Measurements from ENCODE around the gene MAGOH. TPM values are rescaled to one million over a fixed set of nuclear protein-coding genes. Genes with fewer than 3 reads are reported as not detected.

Gene MAGOH
- total and polyA plus RNA-seq, 9 of the 15 experiments (the other 6 are each of a cell fraction or from before 2014, with no cell fraction given): 102 to 342 (median 135) TPM

DNA sequence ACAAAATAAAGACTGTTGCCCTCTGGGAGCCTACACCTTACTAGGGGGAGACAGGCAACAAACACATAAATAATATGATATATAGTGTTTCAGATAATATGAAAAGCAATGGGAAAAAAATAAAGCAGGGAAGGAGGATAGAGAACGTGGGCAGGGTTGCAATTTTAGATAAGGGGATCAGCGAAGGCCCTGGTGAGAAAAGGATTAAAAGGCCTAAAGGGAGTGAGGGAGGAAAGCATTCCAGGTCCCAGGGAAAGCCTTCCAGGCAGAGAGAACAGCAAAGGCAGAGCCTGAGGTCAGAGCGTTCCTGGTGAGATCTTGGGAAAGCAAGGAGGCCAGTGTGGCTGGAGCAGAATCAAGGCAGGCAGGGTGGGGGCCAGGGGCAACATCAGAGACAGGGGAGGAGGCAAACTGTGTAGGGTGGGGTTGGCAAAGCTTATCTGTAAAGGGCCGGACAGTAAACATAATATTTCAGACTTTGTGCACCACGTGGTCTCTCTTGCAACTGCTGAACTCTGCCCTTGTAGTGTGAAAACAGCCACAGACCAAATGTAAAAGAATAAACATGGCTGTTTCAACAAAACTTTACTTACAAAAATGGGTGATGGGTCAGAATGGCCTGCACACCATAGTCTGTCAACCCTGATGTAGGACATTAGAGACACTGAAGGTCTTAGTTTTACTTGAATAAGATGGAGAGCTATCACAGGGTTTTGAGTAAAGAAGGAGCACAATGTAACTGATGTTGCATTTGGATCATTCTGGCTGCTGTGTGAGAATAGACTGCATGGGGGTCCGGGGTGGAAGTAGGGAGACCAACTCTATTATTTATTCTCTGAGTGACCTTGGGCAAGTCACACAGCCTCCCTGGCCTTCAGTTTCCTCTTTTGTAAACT, 55.0 kb downstream of the MAGOH start (continued):
- TF ChIP-seq RBM34 (IDR thresholded peaks at IDR 0.05; ENCODE audit: borderline replicate concordance, insufficient read depth, low read length) (no peak), ZNF311 (CRISPR knock-in tag; IDR thresholded peaks at IDR 0.05) (no peak), CTBP1 (IDR thresholded peaks at IDR 0.05; ENCODE audit: borderline replicate concordance) (peak; percentile 52; the same call in 1 of the 2 replicates), TCF7 (IDR thresholded peaks at IDR 0.05; ENCODE audit: borderline replicate concordance) (no peak), U2AF2 (optimal IDR thresholded peaks at IDR 0.05; ENCODE audit: low read depth, low read length) (no peak), FOXM1 (IDR thresholded peaks at IDR 0.05; ENCODE audit: low read depth) (0 out of 2 replicates have a peak, but pooled peaks have one; percentile 48), FOXM1 (CRISPR knock-in tag; IDR thresholded peaks at IDR 0.05; ENCODE audit: low read depth) (no peak), TCF7L2 (IDR thresholded peaks at IDR 0.05; ENCODE audit: low read depth, low read length) (no peak), NFXL1 (CRISPR knock-in tag; IDR thresholded peaks at IDR 0.05) (no peak), ZNF584 (CRISPR knock-in tag; IDR thresholded peaks at IDR 0.05; ENCODE audit: low read depth) (no peak), CXXC5 (CRISPR knock-in tag; IDR thresholded peaks at IDR 0.05) (peak; percentile 52), ZKSCAN8 (CRISPR knock-in tag; IDR thresholded peaks at IDR 0.05) (0 out of 2 replicates have a peak, but pooled peaks have one; percentile 53), ZFPM2 (CRISPR knock-in tag; IDR thresholded peaks at IDR 0.05) (no peak), ZNF436 (CRISPR knock-in tag; IDR thresholded peaks at IDR 0.05) (no peak), SREBF1 (IDR thresholded peaks at IDR 0.05; ENCODE audit: borderline replicate concordance, low read depth, low read length) (no peak), ZNF75A (CRISPR knock-in tag; IDR thresholded peaks at IDR 0.05) (no peak), PRDM10 (IDR thresholded peaks at IDR 0.05; ENCODE audit: partially characterized antibody) (peak; percentile 18), ZC3H11A (IDR thresholded peaks at IDR 0.05; ENCODE audit: low read depth, low read length) (0 out of 2 replicates have a peak, but pooled peaks have one; percentile 14), TGIF2 (CRISPR knock-in tag; IDR thresholded peaks at IDR 0.05) (no peak)
- TF ChIP-seq, protein P1, sequence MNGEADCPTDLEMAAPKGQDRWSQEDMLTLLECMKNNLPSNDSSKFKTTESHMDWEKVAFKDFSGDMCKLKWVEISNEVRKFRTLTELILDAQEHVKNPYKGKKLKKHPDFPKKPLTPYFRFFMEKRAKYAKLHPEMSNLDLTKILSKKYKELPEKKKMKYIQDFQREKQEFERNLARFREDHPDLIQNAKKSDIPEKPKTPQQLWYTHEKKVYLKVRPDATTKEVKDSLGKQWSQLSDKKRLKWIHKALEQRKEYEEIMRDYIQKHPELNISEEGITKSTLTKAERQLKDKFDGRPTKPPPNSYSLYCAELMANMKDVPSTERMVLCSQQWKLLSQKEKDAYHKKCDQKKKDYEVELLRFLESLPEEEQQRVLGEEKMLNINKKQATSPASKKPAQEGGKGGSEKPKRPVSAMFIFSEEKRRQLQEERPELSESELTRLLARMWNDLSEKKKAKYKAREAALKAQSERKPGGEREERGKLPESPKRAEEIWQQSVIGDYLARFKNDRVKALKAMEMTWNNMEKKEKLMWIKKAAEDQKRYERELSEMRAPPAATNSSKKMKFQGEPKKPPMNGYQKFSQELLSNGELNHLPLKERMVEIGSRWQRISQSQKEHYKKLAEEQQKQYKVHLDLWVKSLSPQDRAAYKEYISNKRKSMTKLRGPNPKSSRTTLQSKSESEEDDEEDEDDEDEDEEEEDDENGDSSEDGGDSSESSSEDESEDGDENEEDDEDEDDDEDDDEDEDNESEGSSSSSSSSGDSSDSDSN (IDR thresholded peaks at IDR 0.05; ENCODE audit: borderline replicate concordance in 1 of 2, low read depth in 2 of 2, low read length in 2 of 2): no peak
- TF ChIP-seq, protein P2, sequence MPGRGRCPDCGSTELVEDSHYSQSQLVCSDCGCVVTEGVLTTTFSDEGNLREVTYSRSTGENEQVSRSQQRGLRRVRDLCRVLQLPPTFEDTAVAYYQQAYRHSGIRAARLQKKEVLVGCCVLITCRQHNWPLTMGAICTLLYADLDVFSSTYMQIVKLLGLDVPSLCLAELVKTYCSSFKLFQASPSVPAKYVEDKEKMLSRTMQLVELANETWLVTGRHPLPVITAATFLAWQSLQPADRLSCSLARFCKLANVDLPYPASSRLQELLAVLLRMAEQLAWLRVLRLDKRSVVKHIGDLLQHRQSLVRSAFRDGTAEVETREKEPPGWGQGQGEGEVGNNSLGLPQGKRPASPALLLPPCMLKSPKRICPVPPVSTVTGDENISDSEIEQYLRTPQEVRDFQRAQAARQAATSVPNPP (IDR thresholded peaks at IDR 0.05; ENCODE audit: borderline replicate concordance, insufficient read depth, insufficient read length): no peak

Measured in K562 (cell line).